ENCODE results near the gene MPPED1.

MPPED1 gene

DNA sequence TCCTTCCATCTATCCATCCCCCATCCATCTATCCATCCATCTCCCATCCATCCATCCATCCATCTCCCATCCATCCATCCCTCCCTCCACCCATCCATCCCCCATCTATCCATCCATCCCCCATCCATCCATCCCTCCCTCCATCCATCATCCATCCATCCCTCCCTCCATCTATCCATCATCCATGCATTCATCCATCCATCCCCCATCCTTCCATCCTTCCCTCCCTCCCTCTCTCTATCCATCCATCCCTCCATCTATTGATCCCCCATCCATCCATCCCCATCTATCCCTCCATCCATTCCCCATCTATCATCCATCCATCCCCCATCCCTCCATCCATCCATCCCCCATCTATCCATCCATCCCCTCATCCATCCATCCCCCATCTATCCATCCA is 96.7 kb downstream of the MPPED1 start:
- in situ Hi-C loops (cut with MboI; ENCODE audit: low sequenced_read_pairs, unreplicated experiment): no loop called here

DNA sequence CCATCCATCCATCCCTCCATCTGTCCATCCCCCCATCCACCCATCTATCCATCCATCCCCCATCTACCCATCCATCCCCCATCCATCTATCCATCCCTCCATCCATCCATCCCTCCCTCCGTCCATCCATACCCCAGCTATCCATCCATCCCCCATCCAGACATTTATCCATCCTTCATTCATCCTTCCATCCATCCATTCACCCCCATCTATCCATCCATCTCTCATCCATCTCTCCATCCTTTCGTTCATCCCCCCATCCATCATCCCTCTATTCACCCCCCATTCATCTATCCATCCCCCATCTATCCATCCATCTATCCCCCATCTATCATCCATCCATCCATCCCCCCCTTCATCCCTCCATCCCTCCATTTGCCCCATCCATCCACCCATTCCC is 97.5 kb downstream of the MPPED1 start:
- in situ Hi-C loops (cut with MboI; ENCODE audit: low sequenced_read_pairs, unreplicated experiment): no loop called here
- no peak for TF ChIP-seq CTCF (IDR thresholded peaks at IDR 0.05; ENCODE audit: borderline replicate concordance, control extremely low read depth, extremely low read depth, insufficient read depth, missing control alignments)
- no peak for DNase-seq (ENCODE audit: low spot score)

More for the DNA sequence above, 96.7 kb downstream of the MPPED1 start:
- TF ChIP-seq CTCF (IDR thresholded peaks at IDR 0.05; ENCODE audit: borderline replicate concordance, control extremely low read depth, extremely low read depth, insufficient read depth, missing control alignments): no peak
- DNase-seq (ENCODE audit: low spot score): no peak

- in situ Hi-C loops (cut with MboI; ENCODE audit: low sequenced_read_pairs, unreplicated experiment): no loop called here
- DNase-seq (ENCODE audit: low spot score): no peak
- TF ChIP-seq CTCF (IDR thresholded peaks at IDR 0.05; ENCODE audit: borderline replicate concordance, control extremely low read depth, extremely low read depth, insufficient read depth, missing control alignments): no peak
Measured at GRCh38 chr22:43510281-43511070, 98.7 kb downstream of the MPPED1 start.

DNA sequence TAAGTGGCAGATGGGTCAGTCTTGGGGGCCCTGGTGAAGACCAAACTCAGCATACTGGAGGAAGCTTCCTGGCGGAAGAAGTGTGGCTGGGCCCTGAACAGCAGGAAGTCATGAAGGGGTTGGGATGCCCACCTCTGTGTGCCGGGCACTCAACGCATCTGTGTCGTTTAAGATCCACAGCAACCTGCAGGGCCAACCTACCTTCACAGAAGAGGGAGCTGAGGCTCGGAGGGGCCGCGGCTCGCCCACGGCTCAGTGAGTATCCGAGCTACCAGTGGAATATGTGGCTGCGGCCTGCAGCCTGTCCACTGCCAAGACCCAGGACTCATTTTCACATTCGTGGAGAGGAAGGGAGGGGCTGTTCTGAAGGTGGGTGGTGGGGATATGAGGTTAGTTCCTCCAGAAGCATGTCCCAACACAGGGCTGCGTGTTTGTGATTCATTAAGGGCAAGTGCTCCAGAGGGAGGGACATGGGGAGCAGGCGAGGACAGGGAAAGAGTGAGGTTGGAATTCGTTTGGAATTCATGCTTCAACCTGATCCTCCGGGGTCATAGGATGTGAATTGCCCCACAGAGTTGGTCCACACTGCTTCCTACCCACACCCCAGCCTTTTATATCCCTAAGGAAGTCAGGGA is 99.6 kb downstream of the MPPED1 start:
- TF ChIP-seq CTCF (IDR thresholded peaks at IDR 0.05; ENCODE audit: borderline replicate concordance, control extremely low read depth, extremely low read depth, insufficient read depth, missing control alignments): no peak
- in situ Hi-C loops (cut with MboI; ENCODE audit: low sequenced_read_pairs, unreplicated experiment): no loop called here

GRCh38 chr22:43512279-43512678 is 100.5 kb downstream of the MPPED1 start:
- no peak for DNase-seq (ENCODE audit: low spot score)
- TF ChIP-seq CTCF (IDR thresholded peaks at IDR 0.05; ENCODE audit: borderline replicate concordance, control extremely low read depth, extremely low read depth, insufficient read depth, missing control alignments): no peak
- in situ Hi-C loops (cut with MboI; ENCODE audit: low sequenced_read_pairs, unreplicated experiment): no loop called here

More for the DNA sequence above, 99.6 kb downstream of the MPPED1 start:
- no peak for DNase-seq (ENCODE audit: low spot score)

GRCh38 chr22:43514476-43515157 is 102.8 kb downstream of the MPPED1 start:
- TF ChIP-seq CTCF (IDR thresholded peaks at IDR 0.05; ENCODE audit: borderline replicate concordance, control extremely low read depth, extremely low read depth, insufficient read depth, missing control alignments): no peak
- in situ Hi-C loops (cut with MboI; ENCODE audit: low sequenced_read_pairs, unreplicated experiment): no loop called here
- DNase-seq (ENCODE audit: low spot score): no peak
